ENCODE data around the gene FLT1.

DNA sequence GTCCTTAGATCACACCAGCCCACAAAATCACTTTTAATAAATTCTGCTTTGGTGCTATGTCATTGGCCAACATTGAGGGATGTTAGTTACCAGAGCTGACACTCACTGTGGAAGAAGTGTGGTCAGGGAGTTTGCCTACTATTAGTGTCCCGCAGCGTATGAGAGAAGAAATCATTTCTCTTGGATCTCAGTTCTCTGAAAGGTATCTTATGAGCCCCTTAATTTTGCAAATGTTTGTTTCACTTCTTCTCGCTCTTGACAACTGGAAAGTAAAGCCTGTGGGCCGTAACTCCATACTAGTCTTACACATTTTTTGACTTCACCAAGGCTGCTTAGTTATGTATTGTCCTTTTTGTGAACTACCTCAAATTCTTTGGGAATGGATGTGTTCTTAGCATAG is 80.9 kb downstream of the FLT1 start:
- TF ChIP-seq CTCF (IDR thresholded peaks at IDR 0.05; ENCODE audit: borderline replicate concordance, extremely low read depth, low read length, poor library complexity, severe bottlenecking) (no peak), EZH2 (IDR thresholded peaks at IDR 0.05; ENCODE audit: borderline replicate concordance, low read depth, low read length, severe bottlenecking) (no peak)

Measured in DND-41 (cell line).